HEK293 (cell line): ENCODE results near the gene CEPT1.

Source experiments
- CTCF ChIA-PET: fragments of 350-600 bp; formaldehyde crosslinking; extraction: SDS; loops from one replicate; lab custom pipeline; 2021; ENCODE audit warnings: antibody characterized with exemption; lab: Yijun Ruan, JAX
- POLR2A ChIA-PET: fragments of 300-600 bp; formaldehyde crosslinking; extraction: SDS; loops from one replicate; lab custom pipeline; 2020; ENCODE audit warnings: antibody characterized with exemption, inconsistent platforms; lab: Yijun Ruan, JAX
- H3K27ac ChIP-seq: fragments of 200-500 bp; sonication (Bioruptor generic); 2 replicates; pipeline ENCODE4 v1.5.1; 2014; ENCODE audit warnings: low read depth, low read length, control low read depth, inconsistent platforms; ENCODE audit errors: extremely low read depth
- H3K36me3 ChIP-seq, 2 experiments: fragments of 200-500 bp in 1 of 2; sonication (Bioruptor generic) in 1 of 2; 1 replicate in 1 of 2; 2 replicates in 1 of 2; pipeline ENCODE4 v1.5.1; 2014 to 2017; ENCODE audit warnings: inconsistent platforms in 2 of 2, low read length in 2 of 2; ENCODE audit not compliant: control insufficient read depth in 2 of 2, insufficient read depth in 1 of 2
- H3K4me1 ChIP-seq: fragments of 200-500 bp; sonication (Bioruptor generic); 2 replicates; pipeline ENCODE4 v1.5.1; 2014; ENCODE audit warnings: mild to moderate bottlenecking, low read length, inconsistent platforms; ENCODE audit not compliant: control insufficient read depth, insufficient read depth
- H3K4me3 ChIP-seq: 2 replicates; pipeline ENCODE4 v1.5.1; 2011; ENCODE audit warnings: low read depth, mild to moderate bottlenecking, control low read depth, low read length, moderate library complexity
- H3K9me3 ChIP-seq: fragments of 200-500 bp; sonication (Bioruptor generic); 2 replicates; pipeline ENCODE4 v1.5.1; 2014; ENCODE audit warnings: low read depth, low read length, inconsistent platforms; ENCODE audit not compliant: control insufficient read depth, insufficient read depth
- ATF2 ChIP-seq: fragments of 450-650 bp; formaldehyde crosslinking; IDR thresholded peaks from 2 replicates; pipeline ENCODE4 v1.5.1; 2016; ENCODE audit warnings: missing biosample characterization, missing genetic modification characterization, low read depth
- GLI2 ChIP-seq: fragments of 450-650 bp; formaldehyde crosslinking; IDR thresholded peaks from 2 replicates; pipeline ENCODE4; 2017; ENCODE audit warnings: missing biosample characterization, missing genetic modification characterization, low read depth, borderline replicate concordance
- PRDM4 ChIP-seq: fragments of 450-650 bp; formaldehyde crosslinking; IDR thresholded peaks from 2 replicates; pipeline ENCODE4 v1.5.1; 2017; ENCODE audit warnings: missing biosample characterization, missing genetic modification characterization
- SP3 ChIP-seq: fragments of 450-650 bp; formaldehyde crosslinking; IDR thresholded peaks from 2 replicates; pipeline ENCODE4 v1.5.1; 2016; ENCODE audit warnings: missing biosample characterization, missing genetic modification characterization
- ZNF133 ChIP-seq: fragments of 450-650 bp; formaldehyde crosslinking; IDR thresholded peaks from 2 replicates; pipeline ENCODE4 v1.5.1; 2016; ENCODE audit warnings: missing biosample characterization, missing genetic modification characterization
- ZNF138 ChIP-seq: fragments of 450-650 bp; formaldehyde crosslinking; IDR thresholded peaks from 2 replicates; pipeline ENCODE4 v1.5.1; 2016; ENCODE audit warnings: missing biosample characterization, missing genetic modification characterization, borderline replicate concordance
- ZNF350 ChIP-seq: fragments of 450-650 bp; formaldehyde crosslinking; IDR thresholded peaks from 2 replicates; pipeline ENCODE4 v1.5.0; 2017; ENCODE audit warnings: missing biosample characterization, mild to moderate bottlenecking, missing genetic modification characterization
- ZNF394 ChIP-seq: fragments of 450-650 bp; formaldehyde crosslinking; IDR thresholded peaks from 2 replicates; pipeline ENCODE4 v1.5.1; 2016; ENCODE audit warnings: missing biosample characterization, missing genetic modification characterization, mild to moderate bottlenecking, moderate library complexity, borderline replicate concordance
- ZNF426 ChIP-seq: fragments of 450-650 bp; formaldehyde crosslinking; IDR thresholded peaks from 2 replicates; pipeline ENCODE4 v1.5.1; 2017; ENCODE audit warnings: missing biosample characterization, missing genetic modification characterization, mild to moderate bottlenecking, inconsistent platforms, moderate library complexity
- ZNF544 ChIP-seq: fragments of 450-650 bp; formaldehyde crosslinking; IDR thresholded peaks from 2 replicates; pipeline ENCODE4 v1.5.0; 2017; ENCODE audit warnings: missing biosample characterization, missing genetic modification characterization
- ZNF548 ChIP-seq: fragments of 450-650 bp; formaldehyde crosslinking; IDR thresholded peaks from 2 replicates; pipeline ENCODE4 v1.5.1; 2016; ENCODE audit warnings: missing biosample characterization, missing genetic modification characterization
- ZNF623 ChIP-seq: fragments of 450-650 bp; formaldehyde crosslinking; IDR thresholded peaks from 2 replicates; pipeline ENCODE4 v1.5.1; 2016; ENCODE audit warnings: missing biosample characterization, missing genetic modification characterization
- ZNF658 ChIP-seq: fragments of 450-650 bp; formaldehyde crosslinking; IDR thresholded peaks from 2 replicates; pipeline ENCODE4; 2016; ENCODE audit warnings: missing biosample characterization, missing genetic modification characterization
- ZNF660 ChIP-seq: fragments of 450-650 bp; IDR thresholded peaks from 2 replicates; pipeline ENCODE4 v1.5.1; 2018; ENCODE audit warnings: missing biosample characterization, mild to moderate bottlenecking, missing genetic modification characterization
- ZSCAN5A ChIP-seq: fragments of 450-650 bp; formaldehyde crosslinking; IDR thresholded peaks from 2 replicates; pipeline ENCODE4 v1.5.1; 2016; ENCODE audit warnings: missing biosample characterization, missing genetic modification characterization
- TF ChIP-seq, protein P1 (sequence below): fragments of 450-650 bp; formaldehyde crosslinking; IDR thresholded peaks from 2 replicates; pipeline ENCODE4 v1.5.1; 2016; ENCODE audit warnings: missing biosample characterization, missing genetic modification characterization
- TF ChIP-seq, protein P2 (sequence below): fragments of 450-650 bp; formaldehyde crosslinking; IDR thresholded peaks from 2 replicates; pipeline ENCODE4 v1.5.1; 2016; ENCODE audit warnings: missing biosample characterization, missing genetic modification characterization
- TF ChIP-seq, protein P3 (sequence below): fragments of 450-650 bp; formaldehyde crosslinking; IDR thresholded peaks from 2 replicates; pipeline ENCODE4 v1.5.1; 2017; ENCODE audit warnings: missing biosample characterization, missing genetic modification characterization

Gene CEPT1

GRCh38 chr1:111195002-111195684 lies 55.1 kb downstream of the CEPT1 start:
- POLR2A ChIA-PET, result no interaction called here
- H3K36me3 ChIP-seq, result no peaks in the 10 kb centered on the region
- no peak overlapping the region for H3K4me3 ChIP-seq
- TF ChIP-seq ZNF544 (no peak), ZNF394 (no peak), ZNF138 (no peak), ZNF133 (tag by site-specific recombination) (no peak), ZSCAN5A (tag by site-specific recombination) (no peak), ZNF426 (no peak), ZNF658 (tag by site-specific recombination) (no peak), ZNF548 (no peak), GLI2 (tag by site-specific recombination) (no peak), ATF2 (tag by site-specific recombination) (no peak), ZNF350 (tag by site-specific recombination) (no peak), PRDM4 (no peak), ZNF623 (no peak), ZNF660 (no peak), SP3 (tag by site-specific recombination) (no peak)
- TF ChIP-seq, protein P1, sequence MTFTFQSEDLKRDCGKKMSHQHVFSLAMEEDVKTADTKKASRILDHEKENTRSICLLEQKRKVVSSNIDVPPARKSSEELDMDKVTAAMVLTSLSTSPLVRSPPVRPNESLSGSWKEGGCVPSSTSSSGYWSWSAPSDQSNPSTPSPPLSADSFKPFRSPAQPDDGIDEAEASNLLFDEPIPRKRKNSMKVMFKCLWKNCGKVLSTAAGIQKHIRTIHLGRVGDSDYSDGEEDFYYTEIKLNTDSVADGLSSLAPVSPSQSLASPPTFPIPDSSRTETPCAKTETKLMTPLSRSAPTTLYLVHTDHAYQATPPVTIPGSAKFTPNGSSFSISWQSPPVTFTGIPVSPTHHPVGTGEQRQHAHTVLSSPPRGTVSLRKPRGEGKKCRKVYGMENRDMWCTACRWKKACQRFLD (tag by site-specific recombination), result no peak
- TF ChIP-seq, protein P2, sequence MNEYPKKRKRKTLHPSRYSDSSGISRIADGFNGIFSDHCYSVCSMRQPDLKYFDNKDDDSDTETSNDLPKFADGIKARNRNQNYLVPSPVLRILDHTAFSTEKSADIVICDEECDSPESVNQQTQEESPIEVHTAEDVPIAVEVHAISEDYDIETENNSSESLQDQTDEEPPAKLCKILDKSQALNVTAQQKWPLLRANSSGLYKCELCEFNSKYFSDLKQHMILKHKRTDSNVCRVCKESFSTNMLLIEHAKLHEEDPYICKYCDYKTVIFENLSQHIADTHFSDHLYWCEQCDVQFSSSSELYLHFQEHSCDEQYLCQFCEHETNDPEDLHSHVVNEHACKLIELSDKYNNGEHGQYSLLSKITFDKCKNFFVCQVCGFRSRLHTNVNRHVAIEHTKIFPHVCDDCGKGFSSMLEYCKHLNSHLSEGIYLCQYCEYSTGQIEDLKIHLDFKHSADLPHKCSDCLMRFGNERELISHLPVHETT (tag by site-specific recombination), result no peak
- TF ChIP-seq, protein P3, sequence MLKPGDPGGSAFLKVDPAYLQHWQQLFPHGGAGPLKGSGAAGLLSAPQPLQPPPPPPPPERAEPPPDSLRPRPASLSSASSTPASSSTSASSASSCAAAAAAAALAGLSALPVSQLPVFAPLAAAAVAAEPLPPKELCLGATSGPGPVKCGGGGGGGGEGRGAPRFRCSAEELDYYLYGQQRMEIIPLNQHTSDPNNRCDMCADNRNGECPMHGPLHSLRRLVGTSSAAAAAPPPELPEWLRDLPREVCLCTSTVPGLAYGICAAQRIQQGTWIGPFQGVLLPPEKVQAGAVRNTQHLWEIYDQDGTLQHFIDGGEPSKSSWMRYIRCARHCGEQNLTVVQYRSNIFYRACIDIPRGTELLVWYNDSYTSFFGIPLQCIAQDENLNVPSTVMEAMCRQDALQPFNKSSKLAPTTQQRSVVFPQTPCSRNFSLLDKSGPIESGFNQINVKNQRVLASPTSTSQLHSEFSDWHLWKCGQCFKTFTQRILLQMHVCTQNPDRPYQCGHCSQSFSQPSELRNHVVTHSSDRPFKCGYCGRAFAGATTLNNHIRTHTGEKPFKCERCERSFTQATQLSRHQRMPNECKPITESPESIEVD (tag by site-specific recombination), result no peak
- TF ChIP-seq, all 188 proteins: peak for 0
- Histone ChIP-seq H3K9me3 (no peaks in the 10 kb centered on the region), H3K4me1 (no peaks in the 10 kb centered on the region), H3K27ac (no peak overlapping the region)
- CTCF ChIA-PET, result interaction anchor here (0.7 kb wide), 1 partner anchor 72 kb away, joined by 4 read pairs; no protein-coding TSS in a partner anchor
